Neutrophil (primary cell): ENCODE results near the gene ORM2.

Experiments
- H3K27ac ChIP-seq: fragments of 200-600 bp; sonication (generic); 2 replicates; pipeline ENCODE4 v1.5.1; 2016; ENCODE audit warnings: mild to moderate bottlenecking, moderate library complexity
- H3K27me3 ChIP-seq: fragments of 200-600 bp; sonication (generic); 2 replicates; pipeline ENCODE4 v1.6.0; 2016; ENCODE audit warnings: mild to moderate bottlenecking
- H3K36me3 ChIP-seq: fragments of 200-600 bp; sonication (generic); 2 replicates; pipeline ENCODE4 v1.5.1; 2017
- H3K4me1 ChIP-seq, 2 experiments: fragments of 200-600 bp in 1 of 2; sonication (generic) in 1 of 2; 1 replicate in 1 of 2; 2 replicates in 1 of 2; pipeline versions ENCODE4 v1.5.1 to v1.6.1; 2013 to 2016; ENCODE audit warnings: low read depth in 1 of 2, low read length in 1 of 2, mild to moderate bottlenecking in 1 of 2, moderate library complexity in 1 of 2; ENCODE audit not compliant: control insufficient read depth in 1 of 2, insufficient read depth in 1 of 2
- H3K4me3 ChIP-seq, 2 experiments: fragments of 200-600 bp in 1 of 2; sonication (generic) in 1 of 2; 1 replicate in 1 of 2; 2 replicates in 1 of 2; pipeline ENCODE4 v1.5.1; 2013 to 2016; ENCODE audit warnings: low read depth in 1 of 2, low read length in 1 of 2, mild to moderate bottlenecking in 1 of 2, moderate library complexity in 1 of 2
- H3K9me3 ChIP-seq: fragments of 200-600 bp; sonication (generic); 2 replicates; pipeline ENCODE4 v1.5.1; 2016
- CTCF ChIP-seq: fragments of 200-600 bp; sonication (generic); IDR thresholded peaks from 2 replicates; pipeline ENCODE4 v1.5.1; 2016; ENCODE audit warnings: antibody characterized with exemption

ORM2 gene

GRCh38 chr9:114334490-114334889, 4.8 kb downstream of the ORM2 start:
- TF ChIP-seq CTCF = no peak
- Histone ChIP-seq H3K4me3 (no peak overlapping the region), H3K36me3 (peaks cover 52% of the 10 kb centered on the region), H3K27me3 (no peaks in the 10 kb centered on the region), H3K27ac (peak overlapping the region; percentile 44), H3K9me3 (no peaks in the 10 kb centered on the region), H3K4me1 (peaks cover 12 to 19% of the 10 kb centered on the region in 2 experiments)

- H3K4me3 ChIP-seq = no peak overlapping the region
- H3K36me3 ChIP-seq = peaks cover 65% of the 10 kb centered on the region
- H3K27ac ChIP-seq = peak overlapping the region; percentile 39
- no peak for TF ChIP-seq CTCF
- no peaks in the 10 kb centered on the region for H3K27me3 ChIP-seq
- H3K4me1 ChIP-seq = peaks cover 21 to 23% of the 10 kb centered on the region in 2 experiments
- H3K9me3 ChIP-seq = no peaks in the 10 kb centered on the region
These were observed 6.1 kb downstream of the ORM2 start for GRCh38 chr9:114335745-114336144.

- no peak for TF ChIP-seq CTCF
- Histone ChIP-seq H3K4me3 (no peak overlapping the region), H3K27ac (peak overlapping the region; percentile 39), H3K4me1 (peaks cover 21 to 23% of the 10 kb centered on the region in 2 experiments), H3K27me3 (no peaks in the 10 kb centered on the region), H3K9me3 (no peaks in the 10 kb centered on the region), H3K36me3 (peaks cover 69% of the 10 kb centered on the region)
These were observed 6.5 kb downstream of the ORM2 start for GRCh38 chr9:114336157-114336556.

DNA sequence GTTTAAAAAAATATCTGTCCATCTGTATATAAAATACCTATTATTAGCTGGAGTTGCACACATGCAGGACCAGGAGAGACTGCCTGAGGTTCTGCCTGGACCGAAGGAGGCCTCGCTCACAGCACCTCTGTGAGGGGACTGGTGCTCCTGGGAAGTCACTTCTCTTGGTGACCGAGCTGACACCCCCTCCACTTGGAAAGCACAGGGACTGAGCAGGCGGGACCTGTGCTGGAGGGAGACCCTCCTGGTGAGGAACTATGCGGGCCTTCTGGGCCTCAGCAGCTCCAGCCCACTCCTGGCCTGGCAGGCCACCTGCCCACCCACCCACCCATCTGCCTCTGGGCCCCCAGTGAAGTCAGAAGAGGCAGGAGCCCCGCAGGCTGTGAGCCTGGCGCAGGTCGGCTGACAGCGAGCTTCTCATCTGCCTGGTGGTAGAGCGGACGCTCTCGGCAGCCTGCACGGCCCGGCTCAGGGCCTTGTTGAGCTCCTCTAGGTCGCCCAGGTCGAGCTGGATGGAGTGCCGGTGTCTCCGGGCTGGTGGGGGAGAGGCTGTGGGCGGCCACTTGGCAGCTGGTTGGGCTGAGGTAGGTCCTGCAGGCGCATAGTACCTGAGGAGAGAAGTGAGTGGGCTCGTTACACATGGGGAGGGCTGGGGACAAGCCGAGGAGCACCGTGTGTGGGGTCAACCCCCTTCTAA, 7.2 kb downstream of the ORM2 start:
- peak overlapping the region; percentile 39 for H3K27ac ChIP-seq
- no peak for TF ChIP-seq CTCF
- H3K36me3 ChIP-seq = peaks cover 76% of the 10 kb centered on the region
- H3K4me1 ChIP-seq = peaks cover 19 to 23% of the 10 kb centered on the region in 2 experiments
- no peak overlapping the region for H3K4me3 ChIP-seq
- H3K9me3 ChIP-seq = no peaks in the 10 kb centered on the region
- no peaks in the 10 kb centered on the region for H3K27me3 ChIP-seq

DNA sequence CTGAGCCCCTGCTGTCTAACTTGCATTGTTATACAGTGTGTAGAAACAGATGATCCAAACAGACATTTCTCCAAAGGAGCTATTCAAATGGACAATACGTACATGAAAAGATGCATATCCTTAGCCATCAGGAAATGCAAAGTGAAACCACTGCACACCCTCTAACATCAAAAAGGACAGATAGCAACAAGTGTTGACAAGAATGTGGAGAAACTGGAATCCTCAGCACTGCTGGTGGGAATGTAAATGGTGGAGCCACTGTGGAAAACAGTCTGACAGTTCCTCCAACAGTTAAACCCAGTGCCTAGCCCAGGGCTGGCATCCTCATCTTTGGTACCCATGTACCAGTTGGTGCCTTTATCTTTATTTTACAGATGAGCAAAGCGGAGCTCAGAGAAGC, 8.5 kb downstream of the ORM2 start:
- Histone ChIP-seq H3K27ac (peak overlapping the region; percentile 30), H3K36me3 (peaks cover 89% of the 10 kb centered on the region), H3K9me3 (no peaks in the 10 kb centered on the region), H3K4me1 (peaks cover 19 to 23% of the 10 kb centered on the region in 2 experiments), H3K27me3 (no peaks in the 10 kb centered on the region), H3K4me3 (no peak overlapping the region)
- TF ChIP-seq CTCF = no peak
